ENCODE results near the gene EXO1.
"Not testable (repeated sequence)": the region's sequence is repeated elsewhere in the genome, so short reads cannot be mapped to it uniquely, and the experiment has no call there.

Gene EXO1

GRCh38 chr1:241847796-241848685 is at the start of gene EXO1:
Gene EXO1, plus strand, starts transcription at chr1:241848204. Its CDS starts 2,222 bp downstream, at chr1:241850426.
- peak; percentile 69 to 76 (median 71) for DNase-seq (ENCODE audit: low read depth in 3 of 3)

- DNase-seq (ENCODE audit: low read depth in 3 of 3) = no peak
Measured at GRCh38 chr1:241799416-241799815, 48.6 kb upstream of the EXO1 start.

- DNase-seq (ENCODE audit: low read depth in 3 of 3) = no peak
Measured at GRCh38 chr1:241800640-241801039, 47.4 kb upstream of the EXO1 start.

GRCh38 chr1:241802863-241803262 is 45.1 kb upstream of the EXO1 start:
- DNase-seq (ENCODE audit: low read depth in 3 of 3) = no peak

GRCh38 chr1:241804706-241805105 is 43.3 kb upstream of the EXO1 start:
- DNase-seq (ENCODE audit: low read depth in 3 of 3) = not testable (repeated sequence)

GRCh38 chr1:241808265-241808664 is 39.7 kb upstream of the EXO1 start:
- no peak for DNase-seq (ENCODE audit: low read depth in 3 of 3)

- no peak for DNase-seq (ENCODE audit: low read depth in 3 of 3)
Measured at GRCh38 chr1:241810769-241811405, 37.1 kb upstream of the EXO1 start.

- DNase-seq (ENCODE audit: low read depth in 3 of 3) = no peak
Measured at GRCh38 chr1:241813768-241814320, 34.2 kb upstream of the EXO1 start.

- DNase-seq (ENCODE audit: low read depth in 3 of 3) = no peak
Measured at GRCh38 chr1:241816008-241816407, 32.0 kb upstream of the EXO1 start.

GRCh38 chr1:241817331-241817792 is 30.6 kb upstream of the EXO1 start:
- DNase-seq (ENCODE audit: low read depth in 3 of 3) = no peak

GRCh38 chr1:241817956-241818612 is 29.9 kb upstream of the EXO1 start:
- DNase-seq (ENCODE audit: low read depth in 3 of 3) = no peak

GRCh38 chr1:241819340-241819866 is 28.6 kb upstream of the EXO1 start:
- no peak for DNase-seq (ENCODE audit: low read depth in 3 of 3)

- DNase-seq (ENCODE audit: low read depth in 3 of 3) = no peak
Measured at GRCh38 chr1:241821363-241821762, 26.6 kb upstream of the EXO1 start.

GRCh38 chr1:241822846-241823245 is 25.2 kb upstream of the EXO1 start:
- no peak for DNase-seq (ENCODE audit: low read depth in 3 of 3)

- no peak for DNase-seq (ENCODE audit: low read depth in 3 of 3)
Measured at GRCh38 chr1:241823925-241824324, 24.1 kb upstream of the EXO1 start.

GRCh38 chr1:241825581-241825980 is 22.4 kb upstream of the EXO1 start:
- DNase-seq (ENCODE audit: low read depth in 3 of 3) = no peak

- DNase-seq (ENCODE audit: low read depth in 3 of 3) = not testable (repeated sequence)
Measured at GRCh38 chr1:241826613-241827012, 21.4 kb upstream of the EXO1 start.

- DNase-seq (ENCODE audit: low read depth in 3 of 3) = no peak
Measured at GRCh38 chr1:241827264-241827663, 20.7 kb upstream of the EXO1 start.

- DNase-seq (ENCODE audit: low read depth in 3 of 3) = no peak
Measured at GRCh38 chr1:241828463-241829021, 19.5 kb upstream of the EXO1 start.

- no peak for DNase-seq (ENCODE audit: low read depth in 3 of 3)
Measured at GRCh38 chr1:241829468-241829867, 18.5 kb upstream of the EXO1 start.

GRCh38 chr1:241834733-241835377 is 13.1 kb upstream of the EXO1 start:
- no peak for DNase-seq (ENCODE audit: low read depth in 3 of 3)
